Germinal center (tissue), 1 donor: ENCODE measurements around the gene CARNS1.
A peak's percentile ranks its signal among the peaks of the same experiment; 100 is the strongest.
"Not testable (repeated sequence)": the region's sequence is repeated elsewhere in the genome, so short reads cannot be mapped to it uniquely, and the experiment has no call there.

Source experiments
- DNase-seq: peaks from one replicate; pipeline ENCODE4 v3.0.0; 2012; ENCODE audit warnings: mixed read lengths, low spot score

CARNS1 gene

DNA sequence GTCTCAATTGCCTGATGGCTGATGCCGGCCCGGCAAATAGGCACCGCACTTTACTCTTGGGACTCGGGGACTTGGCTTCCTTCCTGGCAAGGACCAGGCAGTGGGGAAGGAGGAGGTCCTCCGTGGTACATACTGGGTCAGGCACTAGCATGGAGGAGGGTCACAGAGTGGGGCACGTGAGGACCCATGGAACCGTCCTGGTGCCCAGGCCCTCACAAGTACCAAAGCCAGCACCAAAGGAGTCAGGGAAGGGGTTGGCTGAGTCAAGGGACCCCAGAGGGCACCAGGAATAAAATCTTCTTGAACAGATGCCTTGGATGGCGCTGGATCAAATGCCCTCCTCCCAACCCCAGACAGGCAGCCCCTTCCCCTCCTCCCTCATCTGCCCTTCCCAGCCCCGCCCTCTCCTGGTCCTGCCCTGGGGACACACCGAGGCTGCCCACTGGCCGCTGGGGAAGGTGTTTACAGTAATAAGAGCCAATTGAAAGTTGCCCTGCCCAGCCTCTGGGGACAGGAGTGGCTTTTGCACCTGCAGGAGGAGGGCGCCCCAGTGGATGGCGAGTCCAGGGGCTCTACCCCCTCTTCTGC, 5.6 kb upstream of the CARNS1 start:
- peak; percentile 25 for DNase-seq

DNA sequence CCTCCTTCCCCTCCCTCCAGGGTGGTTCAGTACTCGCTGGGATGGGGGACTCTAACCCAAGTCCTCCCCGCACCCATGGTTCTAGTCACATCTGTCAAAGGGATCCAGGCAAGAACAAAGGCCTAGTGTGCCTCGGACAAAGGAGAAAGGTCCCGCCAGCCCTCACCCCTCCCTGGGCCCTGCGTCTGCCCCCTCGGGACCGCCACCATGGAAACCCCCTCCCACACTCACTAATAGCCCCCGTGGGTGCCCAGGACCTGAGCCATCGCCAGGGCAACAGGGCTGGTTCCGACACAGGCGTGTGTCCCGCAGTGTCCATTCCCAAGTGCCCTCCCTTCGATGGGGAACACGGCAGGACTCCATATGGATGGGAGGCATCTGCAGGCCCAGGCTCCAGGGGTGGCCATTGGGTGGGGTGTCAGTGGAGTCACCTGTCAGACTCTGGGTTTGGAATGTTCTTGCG, 5.1 kb upstream of the CARNS1 start:
- no peak for DNase-seq

DNA sequence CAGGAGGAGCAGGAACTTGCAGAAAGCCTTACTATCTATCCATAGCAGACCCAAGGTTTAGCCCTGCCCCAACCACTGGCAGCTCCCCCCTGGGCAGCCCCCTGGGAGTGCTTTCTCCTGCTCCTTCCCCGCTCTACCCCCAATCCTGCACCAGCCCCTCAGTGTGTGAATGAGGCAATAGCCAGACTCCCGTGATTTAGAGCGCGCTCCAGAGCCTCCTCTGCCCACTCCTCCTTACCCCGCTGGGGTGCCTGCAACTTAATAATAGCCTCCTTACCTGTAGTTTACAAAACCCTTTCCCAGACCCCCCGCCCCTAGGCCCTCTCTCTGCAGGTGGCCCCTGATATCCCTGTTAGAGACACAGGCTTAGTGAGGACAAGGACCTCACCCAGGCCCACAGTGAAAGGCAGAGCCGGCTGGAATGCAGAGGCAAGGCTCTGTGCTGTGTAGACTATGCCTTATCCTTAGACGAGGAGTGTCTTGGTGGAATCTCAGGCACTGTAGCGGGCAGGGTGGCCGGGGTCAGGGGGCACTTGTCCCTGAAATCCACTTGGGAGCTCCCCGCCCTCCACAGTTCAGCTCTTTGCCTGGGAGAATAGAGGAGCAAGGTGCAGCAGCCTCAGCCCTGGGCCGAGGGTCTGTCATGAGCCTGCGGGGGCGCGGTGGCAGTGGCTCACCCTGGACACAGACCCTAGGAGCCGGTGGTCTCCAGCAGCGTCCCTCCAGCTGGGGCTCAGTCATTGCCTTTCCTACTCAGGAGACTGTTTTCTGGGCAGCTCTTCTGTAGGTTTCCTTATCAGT, 4.3 kb upstream of the CARNS1 start:
- DNase-seq: no peak

DNA sequence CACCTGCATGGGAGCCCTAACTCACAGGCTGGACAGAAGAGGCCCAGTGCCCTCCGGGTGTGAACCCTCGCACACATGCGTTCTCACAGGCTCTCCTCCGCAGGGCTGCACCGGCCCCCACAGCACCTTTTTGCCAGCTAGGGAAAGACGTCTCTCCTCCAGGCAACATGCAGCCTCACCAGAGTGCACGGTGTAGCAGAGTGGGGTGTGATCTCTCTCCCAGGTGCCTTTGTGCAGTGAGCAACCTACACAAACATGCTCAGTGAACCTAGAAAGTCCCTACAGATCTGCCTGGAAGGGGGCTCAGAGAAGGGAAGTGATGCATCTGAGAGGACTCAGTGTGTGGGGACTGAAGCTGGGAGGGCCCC, 3.7 kb upstream of the CARNS1 start:
- no peak for DNase-seq

DNA sequence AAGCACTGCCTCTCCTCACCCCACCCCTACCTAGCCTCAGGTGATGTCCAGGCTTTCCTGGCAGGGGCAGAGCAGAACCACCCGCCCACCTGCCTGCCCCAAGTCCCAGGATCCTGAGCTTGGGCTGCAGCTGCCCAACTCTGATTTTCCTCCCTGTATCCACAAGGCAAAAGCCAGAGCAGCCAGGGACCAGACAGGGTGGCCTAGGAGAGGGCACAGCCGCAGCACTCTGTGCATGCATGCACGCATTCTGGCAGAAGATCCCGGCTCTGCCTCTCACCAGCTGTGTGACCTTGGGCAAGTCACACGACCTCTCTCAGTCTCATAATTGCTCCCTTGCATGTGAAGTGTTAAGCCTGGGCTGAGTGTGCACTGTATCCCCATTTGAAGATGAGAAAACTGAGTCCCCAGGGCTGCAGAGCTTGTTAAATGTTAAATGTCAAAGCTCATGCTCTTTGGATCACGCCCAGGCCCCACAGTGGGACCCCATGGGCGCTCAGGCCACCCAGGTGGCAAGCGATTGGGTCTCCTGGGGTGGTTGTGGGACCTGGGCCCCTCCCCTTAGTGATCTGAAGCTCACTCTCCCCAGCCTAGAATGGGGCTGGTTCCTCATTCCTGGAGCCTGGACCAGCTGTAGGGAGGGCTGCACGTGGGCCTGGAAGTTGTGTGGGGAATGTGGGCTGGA, 2.8 kb upstream of the CARNS1 start:
- DNase-seq: no peak

DNA sequence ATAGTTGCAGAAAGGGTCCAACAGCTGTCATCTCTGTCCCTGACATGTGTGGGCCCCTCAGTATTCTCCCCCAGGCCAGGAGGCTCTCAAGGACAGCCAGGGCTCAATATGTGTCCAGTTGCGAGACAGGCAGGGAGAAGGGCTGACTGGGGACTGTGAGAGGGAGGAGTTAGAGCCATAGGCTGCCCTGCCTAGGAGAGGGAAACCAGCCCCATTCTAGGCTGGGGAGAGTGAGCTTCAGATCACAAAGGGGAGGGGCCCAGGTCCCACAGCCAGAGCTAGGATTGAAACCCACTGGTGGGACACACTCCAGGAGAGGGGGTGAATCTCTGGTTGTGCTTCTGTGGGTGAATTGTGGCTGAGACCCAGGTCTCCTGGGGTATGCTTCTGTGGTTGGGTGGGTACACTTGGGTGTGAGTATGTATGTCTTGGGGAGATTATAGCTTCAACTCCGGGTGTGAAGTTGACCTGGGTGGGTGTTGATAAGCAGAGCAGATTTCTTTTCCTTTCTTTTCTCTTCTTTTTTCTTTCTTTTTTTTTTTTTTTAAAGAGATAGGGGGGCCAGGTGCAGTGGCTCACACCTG, 2.1 kb upstream of the CARNS1 start:
- DNase-seq: no peak

DNA sequence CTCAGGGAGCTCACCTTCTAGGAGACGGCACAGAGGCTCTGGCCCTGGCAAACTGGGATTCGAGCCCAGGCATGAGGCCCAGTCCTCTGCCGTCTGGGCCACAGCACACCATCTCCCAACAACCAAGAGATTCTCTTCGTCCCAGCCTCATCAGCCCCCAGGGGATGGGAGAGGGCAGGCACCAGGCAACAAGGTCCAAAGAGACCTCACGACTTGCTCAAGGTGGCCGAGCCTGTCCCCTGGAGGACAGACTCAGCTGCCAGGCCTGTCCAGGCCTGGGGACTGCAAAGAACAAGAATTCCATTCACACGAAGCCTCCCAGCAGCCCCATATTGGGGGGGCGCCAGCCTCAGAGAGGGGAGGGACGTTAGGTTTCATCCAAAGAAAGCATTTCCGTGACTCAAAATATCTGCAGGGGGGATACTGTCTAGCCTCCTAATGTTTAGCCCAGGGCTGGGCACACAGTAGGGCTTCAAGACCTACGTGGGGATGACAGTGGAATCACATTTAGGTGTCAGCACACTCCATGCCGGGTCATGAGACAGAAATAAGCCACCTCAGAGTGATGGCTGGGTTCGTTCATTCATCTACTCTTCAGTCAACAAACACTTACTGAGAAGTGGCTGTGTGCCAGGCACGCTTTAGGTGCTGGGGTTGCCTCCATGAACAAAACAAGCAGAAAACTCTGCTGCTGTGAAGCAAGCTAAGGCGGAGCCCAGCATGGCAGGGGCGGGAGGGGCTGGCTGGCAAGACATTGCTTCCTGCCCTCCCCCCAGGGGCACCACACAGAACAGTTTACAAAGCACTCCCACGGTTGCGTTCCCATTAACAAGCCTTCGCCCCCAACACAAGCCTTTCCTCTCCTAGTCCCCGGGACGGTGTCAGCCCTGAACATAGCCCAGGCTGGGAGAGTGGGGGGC, 1.2 kb downstream of the CARNS1 start:
- no peak for DNase-seq

DNA sequence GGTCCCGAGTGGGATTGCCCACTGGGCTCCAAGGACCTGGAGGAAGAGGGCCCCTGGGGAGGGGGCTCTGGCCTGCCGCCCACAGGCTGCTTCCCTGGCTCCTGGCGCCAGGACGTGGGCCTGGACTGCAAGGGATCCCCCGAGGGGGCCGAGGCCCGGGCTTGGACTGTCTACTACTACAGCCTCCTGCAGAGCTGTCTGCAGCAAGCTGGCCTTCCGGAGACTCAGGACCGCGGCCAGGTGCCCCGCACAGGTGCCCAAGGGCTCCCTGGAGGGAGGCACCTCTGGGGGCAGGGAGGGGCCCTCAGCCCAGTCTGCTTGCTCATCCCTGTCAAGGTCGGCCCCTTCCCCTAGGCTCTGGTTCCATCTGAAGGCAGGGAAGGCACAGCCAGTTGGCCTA, 1.9 kb downstream of the CARNS1 start:
- no peak for DNase-seq

DNA sequence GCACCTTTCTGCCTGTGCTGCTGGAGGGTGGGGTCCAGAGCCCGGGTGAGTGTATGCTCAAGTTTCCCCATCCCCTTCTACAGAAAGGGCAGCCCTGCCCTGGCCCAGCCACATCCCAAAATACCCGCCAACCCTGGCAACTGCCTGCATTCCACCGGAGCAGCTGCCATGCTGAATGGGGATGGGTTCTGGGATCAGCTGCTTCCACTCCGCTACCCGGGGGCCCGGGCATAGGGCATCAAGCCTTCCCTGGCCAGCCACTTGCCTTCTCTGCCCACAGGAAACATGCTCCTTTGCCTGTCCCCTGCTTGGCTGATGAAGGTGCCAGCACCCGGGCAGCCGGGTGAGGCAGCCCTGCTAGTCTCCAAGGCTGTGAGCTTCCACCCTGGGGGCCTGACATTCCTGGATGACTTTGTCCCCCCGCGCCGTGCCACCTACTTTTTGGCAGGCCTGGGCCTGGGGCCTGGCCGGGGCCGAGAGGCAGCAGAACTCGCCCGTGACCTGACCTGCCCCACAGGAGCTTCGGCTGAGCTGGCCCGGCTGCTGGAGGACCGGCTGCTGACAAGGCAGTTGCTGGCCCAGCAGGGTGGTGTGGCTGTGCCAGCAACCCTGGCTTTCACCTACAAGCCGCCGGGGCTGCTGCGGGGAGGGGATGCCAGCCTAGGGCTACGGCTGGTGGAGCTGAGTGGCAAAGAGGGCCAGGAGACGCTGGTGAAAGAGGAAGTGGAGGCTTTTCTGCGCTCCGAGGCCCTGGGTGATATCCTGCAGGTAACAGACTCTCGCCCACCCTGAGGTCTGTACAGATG, 3.2 kb downstream of the CARNS1 start:
- peak; percentile 76 for DNase-seq

DNA sequence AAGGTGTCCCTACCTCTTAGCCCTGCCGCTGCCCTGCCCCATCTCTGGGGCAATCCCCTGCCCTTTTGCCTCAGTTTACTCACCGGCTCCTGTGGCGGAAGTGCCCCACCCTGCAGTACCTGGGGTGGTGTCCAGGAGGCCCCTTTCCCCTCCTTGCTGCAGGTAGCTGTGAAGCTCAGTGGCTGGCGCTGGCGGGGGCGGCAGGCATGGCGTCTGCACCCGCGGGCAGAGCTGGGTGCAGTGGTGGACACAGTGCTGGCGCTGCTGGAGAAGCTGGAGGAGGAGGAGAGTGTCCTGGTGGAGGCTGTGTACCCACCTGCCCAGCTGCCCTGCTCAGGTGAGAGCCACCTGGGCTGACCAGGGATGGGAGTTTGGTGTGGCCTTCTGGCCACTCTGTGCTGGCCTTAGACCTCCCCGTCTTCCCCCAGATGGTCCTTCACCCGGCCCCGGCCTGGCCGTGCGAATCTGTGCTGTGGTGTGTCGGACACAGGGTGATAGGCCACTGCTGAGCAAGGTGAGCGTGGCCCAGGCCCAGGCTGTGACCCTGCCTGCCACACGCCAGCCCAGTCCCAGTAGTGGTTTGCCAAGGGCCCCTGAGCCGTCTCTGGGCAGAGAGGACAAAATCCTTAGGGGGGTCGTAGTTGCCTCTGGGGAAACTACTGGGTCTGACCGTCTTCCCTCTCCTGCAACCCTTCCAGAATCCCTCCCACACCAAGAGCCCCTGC, 4.0 kb downstream of the CARNS1 start:
- DNase-seq: no peak

DNA sequence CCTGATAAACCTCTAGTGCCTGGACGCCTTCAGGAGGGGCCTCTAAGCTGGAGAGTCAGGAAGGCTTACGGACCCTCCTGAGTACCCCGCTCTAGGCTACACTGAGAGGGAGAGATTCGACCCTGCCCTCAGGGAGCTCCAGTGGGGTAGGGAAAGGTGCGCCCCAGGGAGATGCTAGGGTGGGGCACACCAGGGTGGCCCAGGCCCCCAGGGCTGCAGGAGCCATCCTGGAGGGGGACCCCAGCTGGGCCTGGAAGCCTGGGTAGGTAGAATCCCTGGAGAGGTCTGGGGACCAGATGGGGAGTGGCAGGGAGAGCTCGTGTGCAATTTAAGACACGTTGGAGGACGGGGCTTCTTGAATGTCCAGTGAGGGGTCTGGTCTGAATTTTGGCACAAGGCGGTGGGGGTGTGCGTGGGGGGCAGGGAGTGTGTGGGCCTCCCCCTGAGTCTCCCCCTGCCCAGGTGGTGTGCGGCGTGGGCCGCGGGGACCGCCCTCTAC, 4.7 kb downstream of the CARNS1 start:
- no peak for DNase-seq

DNA sequence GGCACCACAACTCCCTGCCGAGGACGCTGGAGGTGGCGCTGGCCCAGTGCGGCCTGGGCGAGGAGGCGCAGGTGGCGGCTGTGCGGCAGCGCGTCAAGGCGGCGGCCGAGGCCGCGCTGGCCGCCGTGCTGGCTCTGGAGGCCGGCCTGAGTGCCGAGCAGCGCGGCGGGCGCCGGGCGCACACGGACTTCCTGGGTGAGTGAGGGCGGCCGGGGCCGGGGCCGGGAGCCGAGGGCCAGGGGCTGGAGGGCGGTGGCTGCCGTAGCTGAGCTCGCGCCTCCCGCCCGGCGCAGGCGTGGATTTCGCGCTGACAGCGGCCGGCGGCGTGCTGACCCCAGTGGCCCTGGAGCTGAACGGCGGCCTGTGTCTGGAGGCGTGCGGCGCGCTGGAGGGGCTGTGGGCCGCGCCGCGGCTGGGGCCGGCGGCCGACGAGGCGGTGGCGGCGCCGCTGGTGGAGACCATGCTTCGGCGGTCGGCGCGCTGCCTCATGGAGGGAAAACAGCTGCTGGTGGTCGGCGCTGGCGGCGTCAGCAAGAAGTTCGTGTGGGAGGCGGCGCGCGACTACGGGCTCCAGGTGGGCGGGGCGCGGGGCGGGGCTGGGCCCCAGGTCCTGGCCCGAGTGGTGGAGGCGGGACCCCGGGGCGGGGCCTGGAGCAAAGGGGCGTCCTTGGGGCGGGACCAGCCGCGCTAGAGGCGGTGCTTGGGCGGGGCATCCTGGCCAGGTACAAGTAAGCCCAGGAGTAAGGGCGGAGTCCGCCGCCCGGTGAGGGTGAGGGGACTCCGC, 5.4 kb downstream of the CARNS1 start:
- peak; percentile 99 for DNase-seq

DNA sequence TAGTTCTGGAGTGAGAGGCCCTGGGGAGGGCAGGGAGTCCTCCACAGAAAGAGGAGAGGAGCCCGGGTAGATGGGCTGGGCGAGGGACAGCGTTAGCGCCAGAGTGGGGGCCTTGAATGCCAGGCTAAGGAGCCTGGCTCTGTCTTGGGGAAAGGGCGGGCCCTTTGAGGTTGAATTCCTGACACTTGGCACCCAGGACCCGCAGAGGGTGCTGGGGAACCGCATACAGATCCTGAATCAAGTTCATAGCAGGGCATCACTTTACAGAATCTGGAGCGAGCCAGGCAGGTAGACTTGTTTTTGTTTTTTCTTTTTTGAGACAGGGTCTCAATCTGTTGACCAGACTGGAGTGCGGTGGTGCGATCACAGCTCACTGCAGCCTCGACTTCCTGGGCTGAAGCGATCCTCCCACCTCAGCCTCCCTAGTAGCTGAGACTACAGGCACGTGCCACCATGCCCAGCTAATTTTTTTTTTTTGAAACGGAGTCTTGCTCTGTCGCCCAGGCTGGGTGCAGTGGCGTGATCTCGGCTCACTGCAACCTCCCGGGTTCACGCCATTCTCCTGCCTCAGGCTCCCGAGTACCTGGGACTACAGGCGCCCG, 6.1 kb downstream of the CARNS1 start:
- DNase-seq: no peak

DNA sequence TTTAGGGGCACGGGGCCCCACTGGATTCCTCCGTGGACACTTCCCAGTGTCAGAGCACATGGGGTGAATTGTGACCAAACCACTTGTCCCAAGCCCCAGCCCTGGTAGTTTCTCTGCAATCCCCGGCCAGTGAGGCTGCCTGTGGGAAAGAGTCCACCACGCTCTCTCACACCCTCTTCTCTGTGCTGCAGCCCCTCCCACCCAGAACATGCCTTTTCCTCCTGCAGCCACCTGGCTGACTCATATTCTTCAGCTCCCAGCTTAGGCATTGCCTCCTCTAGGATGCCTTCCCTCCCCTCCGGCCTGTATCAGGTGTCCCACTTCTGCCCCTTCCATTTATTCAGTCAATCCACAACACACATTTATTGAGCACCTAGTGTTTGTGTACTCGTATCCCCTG, 7.4 kb downstream of the CARNS1 start:
- DNase-seq: no peak

DNA sequence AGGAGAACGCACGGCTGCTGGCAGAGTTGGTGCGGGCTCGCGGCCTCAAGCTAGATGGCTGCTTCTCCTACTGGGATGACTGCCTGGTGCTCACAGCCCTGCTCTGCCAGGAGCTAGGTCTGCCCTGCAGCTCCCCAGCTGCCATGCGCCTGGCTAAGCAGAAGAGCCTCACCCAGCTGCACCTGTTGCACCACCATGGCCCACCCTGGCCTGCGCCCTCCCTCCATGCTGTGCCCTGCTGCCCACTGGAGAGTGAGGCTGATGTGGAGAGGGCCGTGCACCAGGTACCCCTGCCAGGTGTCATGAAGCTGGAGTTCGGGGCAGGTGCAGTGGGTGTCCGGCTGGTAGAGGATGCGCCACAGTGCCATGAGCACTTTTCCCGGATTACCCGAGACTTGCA, 8.0 kb downstream of the CARNS1 start:
- DNase-seq: no peak

DNA sequence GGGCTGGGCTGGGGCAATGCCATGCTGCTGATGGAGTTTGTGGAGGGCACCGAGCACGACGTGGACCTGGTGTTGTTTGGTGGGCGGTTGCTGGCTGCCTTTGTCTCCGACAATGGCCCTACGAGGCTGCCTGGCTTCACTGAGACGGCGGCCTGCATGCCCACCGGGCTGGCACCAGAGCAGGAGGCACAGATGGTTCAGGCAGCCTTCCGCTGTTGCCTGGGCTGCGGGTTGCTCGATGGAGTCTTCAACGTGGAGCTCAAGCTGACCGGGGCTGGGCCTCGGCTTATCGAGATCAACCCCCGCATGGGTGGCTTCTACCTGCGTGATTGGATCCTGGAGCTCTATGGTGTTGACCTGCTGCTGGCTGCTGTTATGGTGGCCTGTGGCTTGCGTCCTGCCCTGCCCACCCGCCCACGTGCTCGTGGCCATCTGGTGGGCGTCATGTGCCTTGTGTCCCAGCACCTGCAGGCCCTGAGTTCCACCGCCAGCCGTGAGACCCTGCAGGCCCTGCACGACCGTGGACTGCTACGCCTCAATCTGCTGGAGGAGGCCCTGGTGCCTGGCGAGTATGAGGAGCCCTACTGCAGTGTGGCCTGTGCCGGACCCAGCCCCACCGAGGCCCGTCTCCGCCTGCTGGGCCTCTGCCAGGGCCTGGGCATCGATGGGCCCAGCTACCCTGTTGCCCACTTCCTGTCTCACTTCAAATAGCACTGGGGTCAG, 8.6 kb downstream of the CARNS1 start:
- DNase-seq: no peak

DNA sequence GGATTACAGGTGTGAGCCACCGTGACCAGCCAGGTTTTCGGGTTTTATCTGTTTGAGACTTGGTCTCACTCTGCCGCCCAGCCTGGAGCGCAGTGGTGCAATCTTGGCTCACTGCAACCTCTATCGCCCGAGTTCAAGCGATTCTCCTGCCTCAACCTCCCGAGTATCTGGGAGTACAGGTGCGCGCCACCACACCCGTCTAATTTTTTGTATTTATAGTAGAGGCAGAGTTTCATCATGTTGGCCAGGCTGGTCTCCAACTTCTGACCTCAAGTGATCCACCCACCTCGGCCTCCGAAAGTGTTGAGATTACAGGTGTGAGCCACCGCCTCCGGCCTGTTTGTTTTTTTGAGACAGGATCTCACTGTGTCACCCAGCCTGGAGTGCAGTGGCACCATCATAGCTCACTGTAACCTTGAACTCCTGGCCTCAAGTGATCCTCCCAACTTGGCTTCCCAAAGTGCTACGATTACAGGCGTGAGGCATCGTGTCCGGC, 11.9 kb downstream of the CARNS1 start:
- DNase-seq: not testable (repeated sequence)
